Right atrium auricular region (tissue), 2 donors: ENCODE measurements around the gene ATXN2L. TPM values are rescaled to one million over a fixed set of nuclear protein-coding genes. Genes with fewer than 3 reads are reported as not detected.
"Not testable (repeated sequence)": the region's sequence is repeated elsewhere in the genome, so short reads cannot be mapped to it uniquely, and the experiment has no call there.

ENCODE experiments used
- DNase-seq: peaks from one replicate; pipeline ENCODE4 v3.0.0-alpha.2; 2019; ENCODE audit warnings: low spot score
- H3K27ac ChIP-seq, 2 donors: fragments of 200-600 bp; sonication (generic); 1 replicate in 1 of 2; 2 replicates in 1 of 2; pipeline ENCODE4 v1.5.1; 2016 to 2019
- H3K27me3 ChIP-seq, 2 donors: fragments of 200-600 bp; sonication (generic); one replicate each; pipeline versions ENCODE4 v1.5.1 to v1.6.0; 2017 to 2019
- H3K36me3 ChIP-seq: fragments of 200-600 bp; sonication (generic); one replicate; pipeline ENCODE4 v1.5.1; 2016
- H3K4me1 ChIP-seq, 2 donors: fragments of 200-600 bp; sonication (generic); one replicate each; pipeline versions ENCODE4 v1.5.1 to v1.6.0; 2017 to 2019
- H3K4me3 ChIP-seq, 2 donors: fragments of 200-600 bp; sonication (generic); 1 replicate in 1 of 2; 2 replicates in 1 of 2; pipeline ENCODE4 v1.5.1; 2017 to 2019; ENCODE audit warnings: mild to moderate bottlenecking in 1 of 2, moderate library complexity in 1 of 2
- H3K9me3 ChIP-seq, 2 donors: fragments of 200-600 bp; sonication (generic); one replicate each; pipeline ENCODE4 v1.5.1; 2019
- total RNA-seq, 2 donors: library from RNA; depleted of rRNA; stranded (reverse); fragments of >200 nt; gene quantifications; one replicate each; pipeline ENCODE4 v1.1.0, GENCODE V29; 2016
- TF ChIP-seq, protein P1 (sequence below), 2 donors: fragments of 200-600 bp; sonication (generic); IDR thresholded peaks; one replicate each; pipeline ENCODE4 v1.5.1; 2019; ENCODE audit warnings: antibody characterized with exemption in 2 of 2

The ATXN2L gene, protein sequence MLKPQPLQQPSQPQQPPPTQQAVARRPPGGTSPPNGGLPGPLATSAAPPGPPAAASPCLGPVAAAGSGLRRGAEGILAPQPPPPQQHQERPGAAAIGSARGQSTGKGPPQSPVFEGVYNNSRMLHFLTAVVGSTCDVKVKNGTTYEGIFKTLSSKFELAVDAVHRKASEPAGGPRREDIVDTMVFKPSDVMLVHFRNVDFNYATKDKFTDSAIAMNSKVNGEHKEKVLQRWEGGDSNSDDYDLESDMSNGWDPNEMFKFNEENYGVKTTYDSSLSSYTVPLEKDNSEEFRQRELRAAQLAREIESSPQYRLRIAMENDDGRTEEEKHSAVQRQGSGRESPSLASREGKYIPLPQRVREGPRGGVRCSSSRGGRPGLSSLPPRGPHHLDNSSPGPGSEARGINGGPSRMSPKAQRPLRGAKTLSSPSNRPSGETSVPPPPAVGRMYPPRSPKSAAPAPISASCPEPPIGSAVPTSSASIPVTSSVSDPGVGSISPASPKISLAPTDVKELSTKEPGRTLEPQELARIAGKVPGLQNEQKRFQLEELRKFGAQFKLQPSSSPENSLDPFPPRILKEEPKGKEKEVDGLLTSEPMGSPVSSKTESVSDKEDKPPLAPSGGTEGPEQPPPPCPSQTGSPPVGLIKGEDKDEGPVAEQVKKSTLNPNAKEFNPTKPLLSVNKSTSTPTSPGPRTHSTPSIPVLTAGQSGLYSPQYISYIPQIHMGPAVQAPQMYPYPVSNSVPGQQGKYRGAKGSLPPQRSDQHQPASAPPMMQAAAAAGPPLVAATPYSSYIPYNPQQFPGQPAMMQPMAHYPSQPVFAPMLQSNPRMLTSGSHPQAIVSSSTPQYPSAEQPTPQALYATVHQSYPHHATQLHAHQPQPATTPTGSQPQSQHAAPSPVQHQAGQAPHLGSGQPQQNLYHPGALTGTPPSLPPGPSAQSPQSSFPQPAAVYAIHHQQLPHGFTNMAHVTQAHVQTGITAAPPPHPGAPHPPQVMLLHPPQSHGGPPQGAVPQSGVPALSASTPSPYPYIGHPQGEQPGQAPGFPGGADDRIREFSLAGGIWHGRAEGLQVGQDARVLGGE
- total RNA-seq, result 10 to 100 TPM; 26.0 to 55.1 TPM

DNA sequence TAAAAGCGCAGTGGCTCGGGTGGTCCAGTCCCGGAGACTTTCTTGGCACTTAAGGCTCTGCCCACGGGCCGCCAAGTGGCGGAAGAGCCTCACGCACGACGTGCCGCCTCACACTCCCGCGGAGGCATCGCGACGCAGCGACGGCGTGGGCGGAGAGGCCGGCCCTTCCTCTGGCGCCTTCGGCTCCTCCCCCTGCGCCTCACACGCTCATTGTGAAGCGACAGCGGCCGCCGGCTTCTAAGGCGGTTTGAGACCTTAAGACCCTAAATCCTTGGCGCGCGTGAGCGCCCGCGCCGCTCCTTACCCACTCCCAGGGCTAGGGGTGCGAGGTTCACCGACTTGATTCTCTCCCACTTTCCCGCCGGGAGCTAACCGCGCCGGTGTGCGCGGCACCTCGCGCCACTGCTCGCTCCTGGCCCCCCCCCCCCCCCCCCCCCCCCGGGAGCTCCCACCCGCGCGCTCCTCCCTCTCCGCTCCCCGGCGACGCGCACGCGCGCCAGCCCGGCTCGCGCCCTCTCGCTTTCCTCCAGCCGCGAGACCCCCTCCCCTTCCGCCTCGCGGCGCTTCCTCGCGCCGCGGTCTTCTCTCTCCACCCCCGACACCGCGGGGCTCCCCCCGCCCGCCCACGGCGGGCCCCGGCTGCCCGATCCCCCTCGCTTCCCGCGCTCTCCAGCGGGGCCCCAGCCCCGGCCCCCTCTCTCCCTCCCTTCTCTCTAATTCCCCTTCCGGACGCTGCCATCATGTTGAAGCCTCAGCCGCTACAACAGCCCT lies at the start of gene ATXN2L:
Gene ATXN2L (plus strand): TSS at position 480 of the 771 bp plus-strand sequence. CDS start 261 bp downstream, at position 741.
- TF ChIP-seq, protein P1, sequence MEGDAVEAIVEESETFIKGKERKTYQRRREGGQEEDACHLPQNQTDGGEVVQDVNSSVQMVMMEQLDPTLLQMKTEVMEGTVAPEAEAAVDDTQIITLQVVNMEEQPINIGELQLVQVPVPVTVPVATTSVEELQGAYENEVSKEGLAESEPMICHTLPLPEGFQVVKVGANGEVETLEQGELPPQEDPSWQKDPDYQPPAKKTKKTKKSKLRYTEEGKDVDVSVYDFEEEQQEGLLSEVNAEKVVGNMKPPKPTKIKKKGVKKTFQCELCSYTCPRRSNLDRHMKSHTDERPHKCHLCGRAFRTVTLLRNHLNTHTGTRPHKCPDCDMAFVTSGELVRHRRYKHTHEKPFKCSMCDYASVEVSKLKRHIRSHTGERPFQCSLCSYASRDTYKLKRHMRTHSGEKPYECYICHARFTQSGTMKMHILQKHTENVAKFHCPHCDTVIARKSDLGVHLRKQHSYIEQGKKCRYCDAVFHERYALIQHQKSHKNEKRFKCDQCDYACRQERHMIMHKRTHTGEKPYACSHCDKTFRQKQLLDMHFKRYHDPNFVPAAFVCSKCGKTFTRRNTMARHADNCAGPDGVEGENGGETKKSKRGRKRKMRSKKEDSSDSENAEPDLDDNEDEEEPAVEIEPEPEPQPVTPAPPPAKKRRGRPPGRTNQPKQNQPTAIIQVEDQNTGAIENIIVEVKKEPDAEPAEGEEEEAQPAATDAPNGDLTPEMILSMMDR (IDR thresholded peaks at IDR 0.05), result no peak
- Histone ChIP-seq H3K9me3 (no peaks in the 10 kb centered on the region), H3K36me3 (peaks cover 25% of the 10 kb centered on the region), H3K27me3 (no peaks in the 10 kb centered on the region), H3K4me3 (peak within 1 kb of the TSS; percentile 92 to 99), H3K4me1 (peaks cover 0 to 28% of the 10 kb centered on the region in 2 donors), H3K27ac (peak within 1 kb of the TSS; percentile 99)
- peak; percentile 90 for DNase-seq

DNA sequence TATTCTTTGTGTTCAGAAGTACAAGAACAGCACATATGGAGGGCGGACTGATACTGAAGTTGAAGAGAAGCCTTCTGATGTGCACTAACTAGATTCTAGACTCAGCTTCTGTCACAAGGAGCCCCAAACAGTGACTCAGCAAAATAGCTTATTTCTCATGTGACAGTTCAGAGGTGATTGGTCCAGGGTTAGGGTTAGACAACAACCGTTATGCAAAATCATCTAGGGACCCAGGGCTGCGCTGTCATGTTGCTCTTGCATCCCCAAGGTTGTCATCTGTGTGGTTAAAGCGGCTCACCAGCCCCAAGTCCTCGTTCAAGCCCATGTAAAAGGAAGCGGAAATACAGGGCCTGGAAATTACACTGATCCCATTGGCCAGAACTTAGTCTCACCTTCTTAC lies 41.1 kb upstream of the ATXN2L start:
- not testable (repeated sequence) for H3K9me3 ChIP-seq, DNase-seq, H3K4me3 ChIP-seq, H3K4me1 ChIP-seq, H3K36me3 ChIP-seq, H3K27ac ChIP-seq, H3K27me3 ChIP-seq

DNA sequence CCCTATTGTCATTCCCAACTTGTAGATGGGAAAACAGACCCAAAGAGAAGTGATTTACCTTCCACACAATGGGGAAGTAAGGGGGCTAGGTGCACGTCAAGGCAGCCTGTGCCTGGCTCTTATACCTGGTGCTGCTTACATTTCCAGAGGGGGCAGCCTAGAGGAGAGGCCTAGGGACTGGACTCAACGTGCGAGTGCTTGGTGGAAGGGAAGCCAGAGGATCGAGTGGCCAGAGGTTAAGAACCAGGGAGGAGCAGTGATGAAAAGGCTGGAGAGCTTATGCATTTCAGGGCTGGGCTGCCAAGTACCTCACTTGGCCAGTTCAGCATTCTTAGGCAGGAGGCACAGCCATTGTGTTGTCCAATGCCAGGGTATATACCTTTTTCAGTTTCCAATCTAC lies 40.4 kb upstream of the ATXN2L start:
- H3K27me3 ChIP-seq, H3K27ac ChIP-seq, H3K4me3 ChIP-seq, H3K36me3 ChIP-seq, DNase-seq, H3K9me3 ChIP-seq, H3K4me1 ChIP-seq: not testable (repeated sequence)

DNA sequence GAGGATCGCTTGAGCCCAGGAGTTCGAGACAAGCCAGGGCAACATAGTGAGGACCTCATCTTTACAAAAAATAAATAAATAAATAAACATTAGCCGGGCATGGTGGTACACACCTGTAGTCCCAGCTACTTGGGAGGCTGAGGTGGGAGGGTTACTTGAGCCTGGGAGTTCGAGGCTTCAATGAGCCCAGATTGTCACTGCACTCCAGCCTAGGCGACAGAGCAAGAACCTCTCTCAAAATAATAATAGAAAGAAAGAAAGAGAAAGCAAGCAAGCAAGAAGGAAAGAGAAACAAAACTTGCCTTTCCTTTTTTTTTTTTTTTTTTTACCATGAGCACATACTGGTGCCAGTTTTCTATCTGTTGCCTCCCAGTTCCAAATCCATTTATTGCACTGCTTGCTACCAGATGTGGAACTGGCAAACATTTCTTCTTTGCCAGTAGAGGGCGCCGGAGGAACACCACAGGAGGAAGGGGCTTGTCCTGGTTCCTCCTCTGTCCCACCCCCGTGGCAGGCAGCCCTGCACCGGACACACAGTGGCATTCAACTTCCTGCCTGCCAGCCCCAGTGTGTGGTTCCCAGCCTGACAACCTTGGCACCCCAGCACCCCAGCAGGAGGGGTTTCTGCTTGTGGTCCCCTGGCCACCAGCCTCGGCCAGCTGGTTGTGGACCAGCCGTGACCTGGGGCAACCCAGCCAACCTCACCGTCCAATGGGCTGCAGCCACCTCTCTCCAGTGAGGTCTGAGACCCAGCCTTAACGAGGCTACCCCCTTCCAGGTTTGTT lies 20.4 kb upstream of the ATXN2L start:
- H3K27ac ChIP-seq, H3K36me3 ChIP-seq, H3K27me3 ChIP-seq, H3K4me1 ChIP-seq, H3K9me3 ChIP-seq: not testable (repeated sequence)
- TF ChIP-seq, protein P1 (IDR thresholded peaks at IDR 0.05), result peak in 1 of 2 donors; percentile 50
- peak overlapping the region in 1 of 2 donors; percentile 26 for H3K4me3 ChIP-seq
- DNase-seq, result peak; percentile 57

DNA sequence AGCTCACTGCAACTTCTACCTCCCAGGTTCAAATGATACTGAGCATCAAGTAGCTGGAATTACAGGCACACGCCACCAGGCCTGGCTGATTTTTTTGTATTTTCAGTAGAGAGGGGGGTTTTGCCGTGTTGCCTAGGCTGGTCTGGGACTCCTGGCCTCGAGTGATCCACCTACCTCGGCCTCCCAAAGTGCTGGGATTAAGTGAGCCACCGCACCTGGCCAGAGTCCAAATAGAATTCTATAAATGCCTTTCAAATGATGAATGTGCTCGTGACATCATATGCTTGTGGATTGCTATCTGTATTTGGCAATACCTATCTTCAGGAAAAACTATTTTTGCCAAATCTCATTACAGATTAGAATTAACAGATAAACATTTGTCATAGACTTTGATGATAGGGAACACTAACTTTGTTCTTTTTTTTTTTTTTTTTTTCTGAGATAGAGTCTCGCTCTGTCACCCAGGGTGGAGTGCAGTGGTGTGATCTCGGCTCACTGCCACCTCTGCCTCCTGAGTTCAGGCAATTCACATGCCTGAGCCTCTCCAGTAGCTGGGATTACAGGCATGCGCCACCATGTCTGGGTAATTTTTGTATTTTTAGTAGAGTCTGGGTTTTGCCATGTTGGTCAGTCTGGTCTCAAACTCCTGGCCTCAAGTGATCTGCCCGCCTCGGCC lies 15.2 kb upstream of the ATXN2L start:
- not testable (repeated sequence) for DNase-seq, H3K27me3 ChIP-seq, H3K27ac ChIP-seq, H3K4me1 ChIP-seq, H3K36me3 ChIP-seq, H3K9me3 ChIP-seq, H3K4me3 ChIP-seq

DNA sequence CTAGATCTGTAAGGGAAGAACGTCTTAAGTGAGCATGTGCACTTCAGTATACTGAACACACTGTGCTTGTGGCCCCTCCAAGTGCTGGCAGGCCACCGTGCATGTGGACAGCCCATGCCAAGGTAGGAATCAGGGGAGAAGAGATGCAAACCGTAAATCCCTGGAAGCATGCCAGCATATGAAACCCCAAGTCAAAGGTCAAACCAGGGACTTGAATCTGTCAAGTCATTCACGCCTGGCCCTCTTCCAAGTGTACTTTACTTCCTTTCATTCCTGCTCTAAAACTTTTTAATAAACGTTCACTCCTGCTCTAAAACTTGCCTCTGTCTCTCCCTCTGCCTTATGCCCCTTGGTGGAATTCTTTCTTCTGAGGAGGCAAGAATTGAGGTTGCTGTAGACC lies 2.8 kb upstream of the ATXN2L start:
- Histone ChIP-seq H3K4me1 (peaks cover 0 to 15% of the 10 kb centered on the region in 2 donors), H3K27ac (no peak overlapping the region), H3K4me3 (no peak overlapping the region), H3K36me3 (no peaks in the 10 kb centered on the region), H3K27me3 (no peaks in the 10 kb centered on the region), H3K9me3 (no peaks in the 10 kb centered on the region)
- no peak for DNase-seq
- TF ChIP-seq, protein P1 (IDR thresholded peaks at IDR 0.05), result no peak

DNA sequence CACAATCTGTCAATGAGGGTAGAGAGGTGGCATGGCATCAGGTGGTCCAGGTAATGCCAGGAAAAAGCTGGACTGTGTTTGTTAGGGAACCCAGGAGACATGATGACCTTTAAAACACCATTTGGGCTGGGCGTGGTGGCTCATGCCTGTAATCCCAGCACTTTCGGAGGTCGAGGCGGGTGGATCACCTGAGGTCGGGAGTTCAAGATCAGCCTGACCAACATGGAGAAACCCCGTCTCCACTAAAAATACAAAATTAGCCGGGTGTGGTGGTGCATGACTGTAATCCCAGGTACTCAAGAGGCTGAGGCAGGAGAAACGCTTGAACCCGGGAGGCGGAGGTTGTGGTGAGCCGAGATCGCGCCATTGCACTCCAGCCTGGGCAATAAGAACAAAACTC lies 2.3 kb upstream of the ATXN2L start:
- H3K27me3 ChIP-seq, H3K36me3 ChIP-seq, H3K9me3 ChIP-seq, H3K27ac ChIP-seq, H3K4me3 ChIP-seq, DNase-seq: not testable (repeated sequence)
- H3K4me1 ChIP-seq, result peaks cover 0 to 21% of the 10 kb centered on the region in 2 donors
